ENCODE data around the gene EI24. TPM values are rescaled to one million over a fixed set of nuclear protein-coding genes. Genes with fewer than 3 reads are reported as not detected.
A peak's percentile ranks its signal among the peaks of the same experiment; 100 is the strongest.

EI24 gene
- total and polyA plus RNA-seq, 9 of the 15 experiments (the other 6 are each of a cell fraction or from before 2014, with no cell fraction given): 50.4 to 260 (median 168) TPM

- TF ChIP-seq FOSL1 (tag; conservative IDR thresholded peaks at IDR 0.05): peak; percentile 39; the same call in 1 of the 2 replicates
- TF ChIP-seq POLR2B (IDR thresholded peaks at IDR 0.05; ENCODE audit: low read depth, partially characterized antibody): no peak
- TF ChIP-seq PURB (CRISPR knock-in tag; IDR thresholded peaks at IDR 0.05; ENCODE audit: low read depth): no peak
- TF ChIP-seq BRCA1 (IDR thresholded peaks at IDR 0.05): no peak
- TF ChIP-seq BRCA1 (CRISPR knock-in tag; IDR thresholded peaks at IDR 0.05): no peak
- TF ChIP-seq NFIX (CRISPR knock-in tag; IDR thresholded peaks at IDR 0.05; ENCODE audit: low read depth): no peak
- TF ChIP-seq, protein P1, sequence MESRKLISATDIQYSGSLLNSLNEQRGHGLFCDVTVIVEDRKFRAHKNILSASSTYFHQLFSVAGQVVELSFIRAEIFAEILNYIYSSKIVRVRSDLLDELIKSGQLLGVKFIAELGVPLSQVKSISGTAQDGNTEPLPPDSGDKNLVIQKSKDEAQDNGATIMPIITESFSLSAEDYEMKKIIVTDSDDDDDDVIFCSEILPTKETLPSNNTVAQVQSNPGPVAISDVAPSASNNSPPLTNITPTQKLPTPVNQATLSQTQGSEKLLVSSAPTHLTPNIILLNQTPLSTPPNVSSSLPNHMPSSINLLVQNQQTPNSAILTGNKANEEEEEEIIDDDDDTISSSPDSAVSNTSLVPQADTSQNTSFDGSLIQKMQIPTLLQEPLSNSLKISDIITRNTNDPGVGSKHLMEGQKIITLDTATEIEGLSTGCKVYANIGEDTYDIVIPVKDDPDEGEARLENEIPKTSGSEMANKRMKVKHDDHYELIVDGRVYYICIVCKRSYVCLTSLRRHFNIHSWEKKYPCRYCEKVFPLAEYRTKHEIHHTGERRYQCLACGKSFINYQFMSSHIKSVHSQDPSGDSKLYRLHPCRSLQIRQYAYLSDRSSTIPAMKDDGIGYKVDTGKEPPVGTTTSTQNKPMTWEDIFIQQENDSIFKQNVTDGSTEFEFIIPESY (CRISPR knock-in tag; IDR thresholded peaks at IDR 0.05): no peak
- TF ChIP-seq KDM2B (CRISPR knock-in tag; IDR thresholded peaks at IDR 0.05): no peak
- no peak for TF ChIP-seq TEAD2 (tag; IDR thresholded peaks at IDR 0.05)
- no peak for TF ChIP-seq CEBPZ (IDR thresholded peaks at IDR 0.05; ENCODE audit: borderline replicate concordance, low read depth, low read length)
- no peak for TF ChIP-seq TBP (optimal IDR thresholded peaks at IDR 0.05; ENCODE audit: low read depth, low read length)
- no peak for TF ChIP-seq PRMT5 (CRISPR knock-in tag; IDR thresholded peaks at IDR 0.05)
- TF ChIP-seq ZNF551 (CRISPR knock-in tag; IDR thresholded peaks at IDR 0.05): no peak
- no peak for TF ChIP-seq ZSCAN32 (CRISPR knock-in tag; IDR thresholded peaks at IDR 0.05)
- peak; percentile 34 to 94; a peak in 3 of 4 replicates for TF ChIP-seq HDAC1 (IDR thresholded peaks at IDR 0.05)
- peak; percentile 64; the same call in 1 of the 2 replicates for TF ChIP-seq ZNF75A (CRISPR knock-in tag; IDR thresholded peaks at IDR 0.05)
- TF ChIP-seq ZNF644 (tag; IDR thresholded peaks at IDR 0.05; ENCODE audit: low read depth): 0 out of 2 replicates have a peak, but pooled peaks have one; percentile 53
- peak; percentile 100 for TF ChIP-seq LCOR (CRISPR knock-in tag; IDR thresholded peaks at IDR 0.05)
- TF ChIP-seq RAD21 (CRISPR knock-in tag; conservative IDR thresholded peaks at IDR 0.05 in 1 of 2, IDR thresholded peaks at IDR 0.05 in 1 of 2): peak in 1 of 2 experiments; percentile 44; a peak in 1 of 4 replicates
- TF ChIP-seq SMARCA4 (IDR thresholded peaks at IDR 0.05): peak; percentile 99
- no peak for TF ChIP-seq SIN3A (IDR thresholded peaks at IDR 0.05; ENCODE audit: borderline replicate concordance in 2 of 2, control insufficient read depth in 1 of 2, low read depth in 2 of 2, low read length in 2 of 2)
- TF ChIP-seq HIVEP1 (CRISPR knock-in tag; IDR thresholded peaks at IDR 0.05): no peak
- TF ChIP-seq ZNF175 (CRISPR knock-in tag; IDR thresholded peaks at IDR 0.05; ENCODE audit: low read depth): no peak
- 0 out of 2 replicates have a peak, but pooled peaks have one; percentile 44 for TF ChIP-seq ADNP (tag; IDR thresholded peaks at IDR 0.05)
- TF ChIP-seq SNIP1 (IDR thresholded peaks at IDR 0.05; ENCODE audit: low read depth): no peak
- TF ChIP-seq ELF4 (CRISPR knock-in tag; IDR thresholded peaks at IDR 0.05): peak; percentile 80
Observed at GRCh38 chr11:125552927-125553326, 16.4 kb upstream of the EI24 start (continued).
